Natural killer cell treated with Interleukin-12 subunit alpha and Interleukin-12 subunit beta and Interleukin-15 and Interleukin-18, amount 100 ng/mL, for 72 hours (primary cell): Measurements from ENCODE around the gene MYH9. TPM values are rescaled to one million over a fixed set of nuclear protein-coding genes. Genes with fewer than 3 reads are reported as not detected.

ENCODE experiments used
- ATAC-seq, 2 donors: fragments of 150-1000 bp; cut with Tn5 transposase in 1 of 2; sonication (Bioruptor Pico), chemical (Tn5 transposase) in 1 of 2; 2 replicates each; pipeline ENCODE4 v1.10.0; 2021
- DNase-seq: peaks from one replicate; pipeline ENCODE4 v3.0.0; 2022; ENCODE audit warnings: low spot score
- H3K27ac Mint-ChIP-seq, 2 donors: 1 replicate in 1 of 2; 2 replicates in 1 of 2; pipeline ENCODE4 v1.8.0; 2022; ENCODE audit warnings: mixed read lengths in 2 of 2, mild to moderate bottlenecking in 1 of 2, moderate library complexity in 1 of 2
- H3K27me3 Mint-ChIP-seq, 2 donors: 1 replicate in 1 of 2; 2 replicates in 1 of 2; pipeline ENCODE4 v1.8.0; 2022; ENCODE audit warnings: mixed read lengths in 2 of 2
- H3K36me3 Mint-ChIP-seq: one replicate; pipeline ENCODE4 v1.8.0; 2022; ENCODE audit warnings: mixed read lengths
- H3K4me1 Mint-ChIP-seq, 2 donors: 1 replicate in 1 of 2; 2 replicates in 1 of 2; pipeline ENCODE4 v1.8.0; 2022; ENCODE audit warnings: low read depth in 2 of 2, mixed read lengths in 2 of 2, mild to moderate bottlenecking in 1 of 2
- H3K4me3 Mint-ChIP-seq: one replicate; pipeline ENCODE4 v1.8.0; 2022; ENCODE audit warnings: mixed read lengths
- H3K9me3 Mint-ChIP-seq: 2 replicates; pipeline ENCODE4 v1.8.0; 2022; ENCODE audit warnings: mixed read lengths
- total RNA-seq, 2 donors: library from RNA; stranded (reverse); gene quantifications; one replicate each; pipeline ENCODE4 v1.2.3, GENCODE V29; 2022

Gene MYH9
- total RNA-seq, 2 donors from 2014 or later = 623 to 642 TPM

GRCh38 chr22:36246718-36247117 lies 141.0 kb downstream of the MYH9 start:
- no peak overlapping the region for H3K4me3 Mint-ChIP-seq
- DNase-seq = no peak
- H3K27me3 Mint-ChIP-seq = no peaks in the 10 kb centered on the region
- peaks cover 4 to 13% of the 10 kb centered on the region in 2 donors for H3K4me1 Mint-ChIP-seq
- peak in 1 of 2 donors; percentile 36 for ATAC-seq
- peaks cover 5% of the 10 kb centered on the region for H3K36me3 Mint-ChIP-seq
- peaks cover 3% of the 10 kb centered on the region for H3K9me3 Mint-ChIP-seq
- H3K27ac Mint-ChIP-seq = peak overlapping the region in 1 of 2 donors; percentile 64

- Mint-ChIP-seq H3K36me3 (peaks cover 5% of the 10 kb centered on the region), H3K4me1 (peaks cover 0 to 12% of the 10 kb centered on the region in 2 donors), H3K4me3 (no peak overlapping the region), H3K9me3 (peaks cover 3% of the 10 kb centered on the region), H3K27ac (peak overlapping the region in 1 of 2 donors; percentile 64), H3K27me3 (no peaks in the 10 kb centered on the region)
- ATAC-seq (no peak), DNase-seq (no peak)
Observed at GRCh38 chr22:36245805-36246356, 141.9 kb downstream of the MYH9 start.

- DNase-seq = no peak
Observed at GRCh38 chr22:36244522-36245391, 143.0 kb downstream of the MYH9 start.

GRCh38 chr22:36243986-36244385 lies 143.8 kb downstream of the MYH9 start:
- DNase-seq (no peak), ATAC-seq (no peak)
- H3K4me3 Mint-ChIP-seq = no peak overlapping the region
- peaks cover 15 to 20% of the 10 kb centered on the region in 2 donors for H3K4me1 Mint-ChIP-seq
- H3K36me3 Mint-ChIP-seq = peaks cover 6% of the 10 kb centered on the region
- peaks cover 3% of the 10 kb centered on the region for H3K9me3 Mint-ChIP-seq
- H3K27me3 Mint-ChIP-seq = no peaks in the 10 kb centered on the region
- H3K27ac Mint-ChIP-seq = peak overlapping the region in 1 of 2 donors; percentile 53

More at GRCh38 chr22:36244522-36245391, 143.0 kb downstream of the MYH9 start:
- peaks cover 5% of the 10 kb centered on the region for H3K36me3 Mint-ChIP-seq
- ATAC-seq = no peak
- H3K4me3 Mint-ChIP-seq = no peak overlapping the region
- no peaks in the 10 kb centered on the region for H3K27me3 Mint-ChIP-seq
- peaks cover 3% of the 10 kb centered on the region for H3K9me3 Mint-ChIP-seq
- peak overlapping the region in 1 of 2 donors; percentile 73 for H3K27ac Mint-ChIP-seq
- peaks cover 8 to 13% of the 10 kb centered on the region in 2 donors for H3K4me1 Mint-ChIP-seq

GRCh38 chr22:36239401-36240171 lies 148.2 kb downstream of the MYH9 start, which contains the start of gene APOL2:
Gene APOL2, minus strand, starts transcription at chr22:36239527. Its CDS starts 6,365 bp downstream, at chr22:36233162.
- Mint-ChIP-seq H3K36me3 (peaks cover 30% of the 10 kb centered on the region), H3K9me3 (peaks cover 3% of the 10 kb centered on the region), H3K27me3 (no peaks in the 10 kb centered on the region), H3K27ac (peak within 1 kb of the TSS; percentile 99 to 100), H3K4me1 (peaks cover 47 to 55% of the 10 kb centered on the region in 2 donors), H3K4me3 (peak within 1 kb of the TSS; percentile 99)
- peak; percentile 87 for DNase-seq
- peak; percentile 94 to 95 for ATAC-seq

- peak overlapping the region; percentile 99 to 100 for H3K27ac Mint-ChIP-seq
- ATAC-seq (no peak), DNase-seq (no peak)
- H3K9me3 Mint-ChIP-seq = peaks cover 3% of the 10 kb centered on the region
- H3K36me3 Mint-ChIP-seq = peaks cover 35% of the 10 kb centered on the region
- peak overlapping the region; percentile 99 for H3K4me3 Mint-ChIP-seq
- peaks cover 52 to 60% of the 10 kb centered on the region in 2 donors for H3K4me1 Mint-ChIP-seq
- H3K27me3 Mint-ChIP-seq = no peaks in the 10 kb centered on the region
Observed at GRCh38 chr22:36239150-36239400, 148.7 kb downstream of the MYH9 start.

GRCh38 chr22:36238373-36239149 lies 149.2 kb downstream of the MYH9 start:
- ATAC-seq (peak; percentile 1 to 29), DNase-seq (no peak)
- no peaks in the 10 kb centered on the region for H3K27me3 Mint-ChIP-seq
- H3K4me3 Mint-ChIP-seq = peak overlapping the region; percentile 99
- peaks cover 55 to 63% of the 10 kb centered on the region in 2 donors for H3K4me1 Mint-ChIP-seq
- peak overlapping the region; percentile 99 to 100 for H3K27ac Mint-ChIP-seq
- H3K36me3 Mint-ChIP-seq = peaks cover 37% of the 10 kb centered on the region
- peaks cover 3% of the 10 kb centered on the region for H3K9me3 Mint-ChIP-seq

GRCh38 chr22:36237462-36238372 lies 150.1 kb downstream of the MYH9 start:
- Mint-ChIP-seq H3K4me3 (peak overlapping the region; percentile 99), H3K36me3 (peaks cover 37% of the 10 kb centered on the region), H3K27me3 (no peaks in the 10 kb centered on the region), H3K27ac (peak overlapping the region; percentile 99 to 100), H3K9me3 (peaks cover 1% of the 10 kb centered on the region), H3K4me1 (peaks cover 55 to 66% of the 10 kb centered on the region in 2 donors)
- ATAC-seq (peak; percentile 47 to 75), DNase-seq (no peak)

GRCh38 chr22:36236388-36237319 lies 151.1 kb downstream of the MYH9 start:
- Mint-ChIP-seq H3K36me3 (peaks cover 44% of the 10 kb centered on the region), H3K27ac (peak overlapping the region; percentile 33 to 100), H3K27me3 (no peaks in the 10 kb centered on the region), H3K9me3 (no peaks in the 10 kb centered on the region), H3K4me3 (peak overlapping the region; percentile 99), H3K4me1 (peaks cover 58 to 74% of the 10 kb centered on the region in 2 donors)
- DNase-seq = no peak
- no peak for ATAC-seq

GRCh38 chr22:36235585-36235984 lies 152.2 kb downstream of the MYH9 start:
- ATAC-seq (no peak), DNase-seq (no peak)
- Mint-ChIP-seq H3K4me3 (peak overlapping the region; percentile 99), H3K36me3 (peaks cover 49% of the 10 kb centered on the region), H3K9me3 (no peaks in the 10 kb centered on the region), H3K27me3 (no peaks in the 10 kb centered on the region), H3K27ac (peak overlapping the region; percentile 33 to 100), H3K4me1 (peaks cover 58 to 75% of the 10 kb centered on the region in 2 donors)

GRCh38 chr22:36234919-36235318 lies 152.8 kb downstream of the MYH9 start:
- DNase-seq (no peak), ATAC-seq (no peak)
- Mint-ChIP-seq H3K4me1 (peaks cover 52 to 73% of the 10 kb centered on the region in 2 donors), H3K27me3 (no peaks in the 10 kb centered on the region), H3K27ac (peak overlapping the region; percentile 33 to 100), H3K4me3 (peak overlapping the region; percentile 99), H3K9me3 (no peaks in the 10 kb centered on the region), H3K36me3 (peaks cover 49% of the 10 kb centered on the region)
